Neural progenitor cell (in vitro differentiated cells): ENCODE measurements around the gene ATG9B. TPM values are rescaled to one million over a fixed set of nuclear protein-coding genes. Genes with fewer than 3 reads are reported as not detected.
A peak's percentile ranks its signal among the peaks of the same experiment; 100 is the strongest.

Source experiments
- DNase-seq: peaks from one replicate; pipeline ENCODE4 v3.0.0-alpha.2; 2016; ENCODE audit warnings: low spot score
- H2AFZ ChIP-seq: fragments of 200-600 bp; sonication (generic); replicated peaks from 2 replicates; pipeline ENCODE4 v1.6.1; 2016; ENCODE audit warnings: antibody characterized with exemption
- H3F3A ChIP-seq: fragments of 200-600 bp; sonication (generic); 2 replicates; pipeline ENCODE4 v1.6.1; 2016; ENCODE audit warnings: antibody characterized with exemption, low read depth
- H3K27ac ChIP-seq: fragments of 200-600 bp; sonication (generic); 2 replicates; pipeline ENCODE4 v1.5.1; 2016; ENCODE audit warnings: mild to moderate bottlenecking
- H3K27me3 ChIP-seq: fragments of 200-600 bp; sonication (generic); 2 replicates; pipeline ENCODE4 v1.6.1; 2016; ENCODE audit warnings: mild to moderate bottlenecking, moderate library complexity
- H3K36me3 ChIP-seq: fragments of 200-600 bp; sonication (generic); 2 replicates; pipeline ENCODE4 v1.5.1; 2016
- H3K4me1 ChIP-seq: fragments of 200-600 bp; sonication (generic); 2 replicates; pipeline ENCODE4 v1.6.1; 2016; ENCODE audit warnings: mixed run types
- H3K4me2 ChIP-seq: fragments of 200-600 bp; sonication (generic); 2 replicates; pipeline ENCODE4 v1.6.1; 2016
- H3K4me3 ChIP-seq: fragments of 200-600 bp; sonication (generic); 2 replicates; pipeline ENCODE4 v1.5.1; 2016
- H3K79me2 ChIP-seq: fragments of 200-600 bp; sonication (generic); 2 replicates; pipeline ENCODE4 v1.6.1; 2016; ENCODE audit warnings: low read depth
- H3K9ac ChIP-seq: fragments of 200-600 bp; sonication (generic); 2 replicates; pipeline ENCODE4 v1.6.1; 2016
- H3K9me3 ChIP-seq: fragments of 200-600 bp; sonication (generic); 2 replicates; pipeline ENCODE4 v1.5.1; 2016; ENCODE audit warnings: low read depth
- H4K20me1 ChIP-seq: fragments of 200-600 bp; sonication (generic); 2 replicates; pipeline ENCODE4 v1.6.1; 2016; ENCODE audit warnings: low read depth
- H3K27ac Mint-ChIP-seq: 3 replicates; pipeline ENCODE4 v1.8.0; 2021; ENCODE audit warnings: mixed read lengths
- H3K27me3 Mint-ChIP-seq: 2 replicates; pipeline ENCODE4 v1.8.0; 2022; ENCODE audit warnings: low read depth, mild to moderate bottlenecking, inconsistent platforms, moderate library complexity, mixed read lengths; ENCODE audit not compliant: insufficient read depth
- H3K36me3 Mint-ChIP-seq: 3 replicates; pipeline ENCODE4 v1.8.0; 2021; ENCODE audit warnings: mixed read lengths
- H3K4me1 Mint-ChIP-seq: 3 replicates; pipeline ENCODE4 v1.8.0; 2021; ENCODE audit warnings: mixed read lengths
- H3K4me3 Mint-ChIP-seq: 3 replicates; pipeline ENCODE4 v1.8.0; 2021; ENCODE audit warnings: mild to moderate bottlenecking, moderate library complexity, mixed read lengths
- H3K9me3 Mint-ChIP-seq: 3 replicates; pipeline ENCODE4 v1.8.0; 2020; ENCODE audit warnings: mixed read lengths
- CTCF ChIP-seq: fragments of 200-600 bp; sonication (generic); IDR thresholded peaks from 2 replicates; pipeline ENCODE4 v1.5.1; 2017; ENCODE audit warnings: antibody characterized with exemption, mild to moderate bottlenecking
- EZH2 ChIP-seq: fragments of 200-600 bp; sonication (generic); IDR thresholded peaks from 2 replicates; pipeline ENCODE4 v1.6.1; 2017; ENCODE audit warnings: antibody characterized with exemption, mild to moderate bottlenecking, moderate library complexity
- EZH2phosphoT487 ChIP-seq: fragments of 200-600 bp; sonication (generic); IDR thresholded peaks from 2 replicates; pipeline ENCODE4 v1.6.1; 2017; ENCODE audit warnings: antibody characterized with exemption
- total RNA-seq: library from RNA; depleted of rRNA; stranded (reverse); fragments of >200 nt; gene quantifications from 2 replicates; pipeline ENCODE4 v1.2.3, GENCODE V29; 2015; ENCODE audit warnings: low replicate concordance

Gene ATG9B
- total RNA-seq, 1 donor from 2014 or later, result 0.43 TPM

- Histone ChIP-seq H3K36me3 (no peaks in the 10 kb centered on the region), H3F3A (peaks cover 8% of the 10 kb centered on the region), H3K4me1 (peaks cover 40% of the 10 kb centered on the region), H3K4me2 (peak overlapping the region; percentile 60), H3K79me2 (no peaks in the 10 kb centered on the region), H3K9me3 (no peaks in the 10 kb centered on the region), H3K4me3 (no peak overlapping the region), H4K20me1 (no peaks in the 10 kb centered on the region), H2AFZ (no peak overlapping the region), H3K27me3 (peaks cover 9% of the 10 kb centered on the region), H3K27ac (no peak overlapping the region), H3K9ac (no peak overlapping the region)
- TF ChIP-seq EZH2, result no peak
- TF ChIP-seq EZH2phosphoT487, result no peak
- no peak for TF ChIP-seq CTCF
- peaks cover 18% of the 10 kb centered on the region for H3K27me3 Mint-ChIP-seq
- H3K4me3 Mint-ChIP-seq, result no peak overlapping the region
- peaks cover 44% of the 10 kb centered on the region for H3K4me1 Mint-ChIP-seq
- H3K9me3 Mint-ChIP-seq, result no peaks in the 10 kb centered on the region
- DNase-seq, result peak; percentile 39
- H3K27ac Mint-ChIP-seq, result no peak overlapping the region
- peaks cover 2% of the 10 kb centered on the region for H3K36me3 Mint-ChIP-seq
These were observed 55.4 kb downstream of the ATG9B start for GRCh38 chr7:150968734-150969372.

GRCh38 chr7:150968056-150968733 lies 56.1 kb downstream of the ATG9B start:
- no peaks in the 10 kb centered on the region for H4K20me1 ChIP-seq
- no peak overlapping the region for H2AFZ ChIP-seq
- H3K4me3 ChIP-seq, result no peak overlapping the region
- no peak overlapping the region for H3K4me2 ChIP-seq
- no peak overlapping the region for H3K9ac ChIP-seq
- DNase-seq, result no peak
- H3K27me3 Mint-ChIP-seq, result peaks cover 19% of the 10 kb centered on the region
- peaks cover under 1% of the 10 kb centered on the region for H3K36me3 Mint-ChIP-seq
- H3K9me3 ChIP-seq, result no peaks in the 10 kb centered on the region
- no peak overlapping the region for H3K4me3 Mint-ChIP-seq
- peaks cover 3% of the 10 kb centered on the region for H3K27me3 ChIP-seq
- H3F3A ChIP-seq, result peaks cover 8% of the 10 kb centered on the region
- H3K79me2 ChIP-seq, result no peaks in the 10 kb centered on the region
- TF ChIP-seq CTCF, result no peak
- H3K4me1 ChIP-seq, result peaks cover 40% of the 10 kb centered on the region
- no peaks in the 10 kb centered on the region for H3K36me3 ChIP-seq
- H3K27ac Mint-ChIP-seq, result no peak overlapping the region
- no peak overlapping the region for H3K27ac ChIP-seq
- no peaks in the 10 kb centered on the region for H3K9me3 Mint-ChIP-seq
- H3K4me1 Mint-ChIP-seq, result peaks cover 44% of the 10 kb centered on the region

GRCh38 chr7:150967349-150967748 lies 56.9 kb downstream of the ATG9B start:
- no peaks in the 10 kb centered on the region for H3K36me3 Mint-ChIP-seq
- Histone ChIP-seq H2AFZ (no peak overlapping the region), H4K20me1 (no peaks in the 10 kb centered on the region), H3K4me1 (peaks cover 39% of the 10 kb centered on the region), H3K9ac (no peak overlapping the region), H3K36me3 (no peaks in the 10 kb centered on the region), H3F3A (peaks cover 8% of the 10 kb centered on the region), H3K9me3 (no peaks in the 10 kb centered on the region), H3K27me3 (no peaks in the 10 kb centered on the region), H3K4me2 (no peak overlapping the region), H3K79me2 (no peaks in the 10 kb centered on the region), H3K27ac (no peak overlapping the region), H3K4me3 (no peak overlapping the region)
- H3K27me3 Mint-ChIP-seq, result peaks cover 17% of the 10 kb centered on the region
- H3K27ac Mint-ChIP-seq, result no peak overlapping the region
- no peak for DNase-seq
- H3K4me1 Mint-ChIP-seq, result peaks cover 45% of the 10 kb centered on the region
- no peak overlapping the region for H3K4me3 Mint-ChIP-seq
- TF ChIP-seq EZH2 (no peak), EZH2phosphoT487 (no peak), CTCF (no peak)
- H3K9me3 Mint-ChIP-seq, result no peaks in the 10 kb centered on the region
